ENCODE measurements around the gene KCNJ16.

- TF ChIP-seq, protein P1, sequence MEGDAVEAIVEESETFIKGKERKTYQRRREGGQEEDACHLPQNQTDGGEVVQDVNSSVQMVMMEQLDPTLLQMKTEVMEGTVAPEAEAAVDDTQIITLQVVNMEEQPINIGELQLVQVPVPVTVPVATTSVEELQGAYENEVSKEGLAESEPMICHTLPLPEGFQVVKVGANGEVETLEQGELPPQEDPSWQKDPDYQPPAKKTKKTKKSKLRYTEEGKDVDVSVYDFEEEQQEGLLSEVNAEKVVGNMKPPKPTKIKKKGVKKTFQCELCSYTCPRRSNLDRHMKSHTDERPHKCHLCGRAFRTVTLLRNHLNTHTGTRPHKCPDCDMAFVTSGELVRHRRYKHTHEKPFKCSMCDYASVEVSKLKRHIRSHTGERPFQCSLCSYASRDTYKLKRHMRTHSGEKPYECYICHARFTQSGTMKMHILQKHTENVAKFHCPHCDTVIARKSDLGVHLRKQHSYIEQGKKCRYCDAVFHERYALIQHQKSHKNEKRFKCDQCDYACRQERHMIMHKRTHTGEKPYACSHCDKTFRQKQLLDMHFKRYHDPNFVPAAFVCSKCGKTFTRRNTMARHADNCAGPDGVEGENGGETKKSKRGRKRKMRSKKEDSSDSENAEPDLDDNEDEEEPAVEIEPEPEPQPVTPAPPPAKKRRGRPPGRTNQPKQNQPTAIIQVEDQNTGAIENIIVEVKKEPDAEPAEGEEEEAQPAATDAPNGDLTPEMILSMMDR (IDR thresholded peaks at IDR 0.05; ENCODE audit: low read depth, low read length), result no peak
- no peak for TF ChIP-seq EZH2phosphoT487 (IDR thresholded peaks at IDR 0.05; ENCODE audit: low read depth)
These were observed 44.7 kb upstream of the KCNJ16 start for GRCh38 chr17:70030371-70030770.

All from OCI-LY3 (cell line).